ENCODE measurements around the gene PTPRG.

Gene PTPRG

DNA sequence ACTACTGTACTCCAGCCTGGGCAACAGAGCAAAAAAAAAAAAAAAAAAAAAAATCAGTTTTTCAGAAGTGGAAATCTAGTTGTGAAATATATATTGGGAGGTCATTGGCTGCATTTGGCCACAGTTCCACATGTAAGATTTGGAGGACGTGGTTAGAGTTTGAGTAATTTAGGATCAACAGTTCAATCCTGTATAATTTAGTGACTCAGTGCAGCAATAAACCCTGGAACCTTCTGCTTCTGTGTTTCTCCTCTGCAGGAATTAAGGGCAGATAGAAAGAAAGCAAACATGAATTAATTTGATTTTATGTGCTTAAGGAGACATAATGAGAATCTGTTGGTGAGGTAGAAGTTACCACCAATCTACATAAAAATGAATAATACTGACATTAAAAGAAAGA lies 347.0 kb downstream of the PTPRG start:
- DNase-seq: peak; percentile 64

DNA sequence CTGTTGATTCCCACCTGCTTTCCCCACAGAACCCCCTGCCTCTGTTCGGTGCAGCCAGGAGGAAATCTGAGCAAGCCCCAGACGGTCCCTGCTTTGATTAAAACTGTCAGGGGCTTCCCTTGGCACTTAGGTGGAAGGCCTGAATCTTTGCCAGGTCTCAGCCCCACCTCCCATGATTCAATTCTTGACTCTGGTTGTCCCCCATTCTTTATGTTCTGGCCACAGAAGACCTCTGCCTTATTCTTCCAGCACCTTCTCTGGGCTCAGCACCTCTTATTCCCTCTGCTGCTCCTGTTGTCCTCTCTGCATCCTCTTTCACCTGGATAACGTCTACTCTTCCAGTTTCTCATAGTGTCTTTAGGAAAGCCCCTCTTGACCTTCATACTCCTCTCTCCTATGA lies 349.4 kb downstream of the PTPRG start:
- DNase-seq: no peak

DNA sequence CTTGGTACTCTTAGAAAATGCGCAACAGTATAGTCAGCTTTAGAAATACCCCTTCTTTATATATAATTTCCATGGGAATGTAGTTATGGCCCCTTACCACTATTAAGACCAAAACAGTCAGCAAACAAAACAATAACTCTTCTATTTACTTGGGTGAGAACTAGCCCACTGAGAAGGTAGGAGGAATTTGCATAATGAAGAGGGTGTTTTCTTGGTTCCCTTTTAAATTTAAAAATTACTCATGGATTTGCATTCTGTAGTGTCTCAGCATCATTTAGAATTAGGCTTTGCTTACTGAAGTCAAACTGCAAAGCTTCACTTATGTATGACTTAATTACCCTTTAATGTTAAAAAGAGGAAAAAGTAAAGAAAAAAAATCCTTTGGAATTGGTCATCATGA lies 350.8 kb downstream of the PTPRG start:
- DNase-seq: no peak

DNA sequence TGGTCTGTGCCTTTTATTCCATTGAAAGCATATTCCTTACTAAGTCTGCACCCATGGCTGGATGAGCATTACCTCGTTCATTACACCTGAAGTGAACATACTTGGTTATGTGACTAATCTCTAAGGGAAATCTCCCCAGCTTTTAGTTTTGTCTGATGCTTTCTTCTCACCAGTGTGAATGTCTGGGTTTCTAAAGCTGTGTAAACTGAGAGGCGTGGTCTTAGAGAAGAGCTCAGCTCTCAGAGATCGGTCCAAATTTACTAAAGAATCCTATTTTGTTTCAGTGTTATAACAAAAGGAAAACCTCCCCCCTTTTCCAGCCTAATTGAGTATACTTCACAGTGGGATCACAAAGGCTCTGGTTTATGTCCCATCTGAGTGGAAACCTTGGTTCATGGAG lies 352.3 kb downstream of the PTPRG start:
- no peak for DNase-seq

DNA sequence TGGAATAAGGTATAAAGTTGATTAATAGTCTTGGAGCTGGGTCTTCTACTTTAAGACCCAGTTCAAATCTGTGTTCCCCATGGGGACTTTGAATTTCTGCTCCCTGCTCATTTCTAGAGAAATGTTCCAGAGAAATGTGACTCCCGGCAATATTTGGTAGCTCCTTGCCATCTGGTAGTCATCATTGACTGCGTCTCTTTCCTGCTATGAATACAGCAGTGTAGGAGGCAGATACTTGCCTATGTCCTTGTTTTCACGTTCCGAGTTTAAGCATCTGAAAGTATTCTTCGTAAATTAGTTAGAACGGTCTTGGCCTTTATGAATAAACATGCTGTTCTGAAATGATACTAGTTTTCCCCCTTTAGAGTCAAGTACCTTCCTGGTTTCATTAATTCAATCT lies 352.9 kb downstream of the PTPRG start:
- DNase-seq: peak; percentile 35

DNA sequence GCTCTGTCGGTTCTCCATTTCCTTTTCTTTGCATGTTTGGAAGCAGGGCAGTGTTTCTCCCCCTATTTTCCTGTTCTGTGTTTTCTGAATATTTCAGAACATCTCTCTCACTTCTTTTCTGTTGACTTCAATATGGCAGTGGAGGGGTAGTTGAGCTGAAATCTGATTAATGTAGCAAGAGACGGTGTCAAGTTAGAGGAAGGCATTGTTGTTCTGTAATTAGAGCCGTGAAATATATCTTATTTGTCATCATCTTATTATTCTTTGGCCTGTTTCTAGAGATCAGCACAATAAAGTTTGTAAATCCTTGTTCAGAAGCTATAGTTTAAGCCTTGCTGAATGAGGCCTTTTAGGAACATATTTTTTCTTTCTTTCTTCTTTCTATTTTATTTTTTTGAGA lies 353.9 kb downstream of the PTPRG start:
- no peak for DNase-seq

DNA sequence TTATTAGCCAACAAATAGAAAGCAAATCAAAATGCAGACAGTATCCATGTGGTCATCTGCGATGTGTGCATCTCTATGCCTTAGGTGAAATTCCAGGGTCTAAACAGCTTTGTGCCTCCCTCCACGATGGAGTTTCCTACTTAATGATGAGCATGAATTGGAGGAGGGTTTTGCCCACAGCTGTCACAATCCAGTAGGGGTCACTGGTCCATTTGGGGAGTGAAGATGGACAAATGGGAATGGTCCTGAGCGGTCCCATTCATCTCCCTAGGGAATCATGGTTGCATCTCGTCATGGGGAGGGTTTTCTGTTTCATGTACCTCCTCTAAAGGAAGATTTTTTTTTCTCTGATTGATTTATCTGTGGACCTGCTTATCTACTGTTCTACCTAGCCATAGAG lies 358.0 kb downstream of the PTPRG start:
- DNase-seq: no peak

DNA sequence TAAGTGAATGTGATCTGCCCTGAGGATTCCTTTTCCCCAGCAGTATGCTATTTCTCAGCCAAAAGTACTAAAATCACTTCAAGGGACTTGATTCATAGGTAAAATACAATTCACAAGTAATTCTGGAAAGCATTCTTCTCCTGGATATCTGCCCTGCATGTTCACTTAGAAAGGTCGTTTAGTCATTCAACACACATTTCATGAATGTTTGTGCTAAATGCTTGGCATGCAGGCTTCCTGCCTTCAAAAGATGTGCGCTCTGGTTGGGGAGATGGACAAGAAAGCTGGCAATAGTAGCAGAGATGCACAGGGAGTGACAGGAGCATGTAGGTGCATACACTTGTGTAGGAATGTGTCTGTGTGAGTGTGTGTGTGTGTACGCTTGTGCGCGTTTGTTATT lies 360.7 kb downstream of the PTPRG start:
- peak; percentile 25 for DNase-seq

DNA sequence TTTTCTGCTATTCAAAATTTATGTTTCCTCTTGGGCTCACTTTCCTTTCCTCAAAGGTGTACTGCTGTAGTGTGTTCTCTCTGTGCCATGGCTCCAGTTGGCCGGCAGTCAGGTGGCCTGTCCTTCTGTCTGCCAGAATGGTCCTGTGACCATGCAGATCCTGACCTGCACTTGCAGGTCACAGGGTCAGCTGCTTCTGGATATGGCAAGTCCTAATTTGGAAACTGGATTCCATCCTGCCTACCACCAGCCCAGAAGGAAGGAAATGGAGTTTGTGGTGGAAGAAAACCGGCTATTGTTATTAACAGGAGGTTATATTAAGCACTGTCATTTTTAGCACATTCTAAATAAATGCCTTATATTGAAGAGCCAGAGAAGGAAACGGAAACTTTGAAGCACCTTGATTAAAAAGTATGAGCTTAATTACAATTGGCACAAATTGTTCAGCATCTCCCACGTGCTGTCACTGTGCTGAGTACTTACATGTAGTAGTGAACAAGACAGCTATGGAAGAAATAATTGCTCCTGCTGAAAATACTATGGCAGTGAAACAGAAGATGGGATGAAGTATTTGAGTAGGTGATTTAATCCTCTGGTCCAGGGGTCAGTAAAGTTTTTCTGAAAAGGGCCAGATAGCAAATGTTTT lies 362.8 kb downstream of the PTPRG start:
- no peak for DNase-seq

DNA sequence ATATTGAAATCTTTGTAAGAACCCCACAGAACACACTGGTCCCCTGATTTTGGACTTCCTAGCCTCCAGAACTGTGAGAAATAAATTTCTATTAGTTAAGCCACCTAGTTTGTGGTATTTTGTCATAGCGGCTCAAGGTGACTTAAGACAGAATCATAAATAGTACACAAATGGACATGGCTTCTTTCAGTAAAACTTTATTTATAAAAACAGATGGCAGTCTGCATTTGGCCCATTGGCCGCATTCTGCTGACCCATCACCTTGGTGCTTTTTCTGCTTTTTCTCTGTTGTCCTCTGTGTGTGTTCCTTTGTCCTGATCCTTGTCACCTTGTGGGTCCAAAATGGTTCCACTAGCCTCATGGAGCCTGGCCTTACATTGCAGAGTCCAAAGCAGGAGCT lies 363.6 kb downstream of the PTPRG start:
- no peak for DNase-seq

DNA sequence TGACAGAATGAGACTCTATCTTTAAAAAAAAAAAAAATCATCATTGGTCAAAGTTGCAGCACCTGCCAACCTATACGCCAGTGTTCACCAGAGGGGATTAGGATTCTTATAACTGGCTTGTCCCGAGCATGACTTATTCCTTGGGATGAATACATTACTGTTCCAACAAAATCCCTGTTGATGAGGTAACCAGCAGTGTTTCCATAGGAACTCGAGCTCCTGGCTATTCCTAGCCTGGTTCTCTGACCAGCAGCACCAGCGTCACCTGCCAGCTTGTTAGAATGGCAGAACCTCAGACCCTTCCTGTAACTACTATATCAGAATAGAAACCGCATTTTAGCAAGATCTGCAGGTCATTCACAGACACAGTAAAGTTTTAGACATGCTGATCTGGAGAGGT lies 364.4 kb downstream of the PTPRG start:
- DNase-seq: no peak

DNA sequence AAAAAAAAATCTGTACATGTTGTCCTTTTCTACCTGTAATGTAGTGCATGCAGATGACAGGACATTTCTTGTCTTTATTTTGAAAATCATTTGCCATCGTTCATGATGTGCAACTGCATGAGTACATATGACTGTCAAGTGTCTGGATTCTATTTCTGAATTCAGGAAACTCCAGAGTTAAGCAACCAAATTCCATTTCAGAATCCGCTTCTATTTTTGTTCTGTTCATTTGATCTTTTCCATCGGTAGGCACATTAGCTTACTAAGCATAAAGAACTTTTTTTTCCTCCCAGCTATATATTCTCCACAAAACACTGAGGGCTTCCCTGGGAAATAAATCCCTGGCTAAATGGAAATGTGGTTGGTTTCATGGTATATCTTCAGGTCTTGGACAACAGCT lies 365.6 kb downstream of the PTPRG start:
- DNase-seq: peak; percentile 82

DNA sequence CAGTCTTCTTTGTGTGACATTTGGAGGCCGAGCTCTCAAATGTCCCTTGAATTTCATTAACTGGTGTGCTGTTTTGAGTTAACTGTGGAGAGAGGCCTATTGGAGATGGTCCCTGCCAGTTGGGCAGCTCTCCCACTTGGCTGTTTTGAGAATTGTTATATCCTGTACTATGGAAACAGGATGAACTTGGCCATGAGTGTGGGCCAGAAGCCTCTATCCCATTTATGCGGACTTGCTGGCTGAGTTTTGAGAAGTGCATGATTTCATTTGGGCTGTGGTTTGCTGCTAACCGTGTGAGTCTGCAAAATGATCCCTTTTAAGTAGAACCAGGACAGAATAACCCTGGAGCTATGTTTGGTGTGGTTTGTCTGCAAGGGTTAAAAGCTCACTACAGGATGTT lies 366.0 kb downstream of the PTPRG start:
- peak; percentile 96 for DNase-seq

DNA sequence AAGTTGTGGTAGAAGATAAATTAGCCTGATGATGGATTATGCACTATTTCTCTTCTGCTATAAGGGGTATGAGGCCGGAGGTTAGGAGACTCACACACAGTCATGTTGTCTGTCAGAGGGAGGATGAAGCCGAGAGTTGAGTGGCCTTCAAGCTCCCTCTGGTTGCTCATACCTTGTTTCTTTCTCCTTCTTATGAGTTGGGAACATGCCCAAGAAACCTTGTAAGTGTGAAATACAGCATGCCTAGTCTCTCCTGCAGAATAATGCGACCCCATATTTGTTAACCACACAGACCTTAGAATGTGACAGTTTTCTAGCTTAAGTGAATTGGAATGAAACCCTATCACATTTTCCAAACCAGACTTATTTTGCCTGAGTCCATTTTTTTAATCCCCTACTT lies 366.7 kb downstream of the PTPRG start:
- peak; percentile 53 for DNase-seq

DNA sequence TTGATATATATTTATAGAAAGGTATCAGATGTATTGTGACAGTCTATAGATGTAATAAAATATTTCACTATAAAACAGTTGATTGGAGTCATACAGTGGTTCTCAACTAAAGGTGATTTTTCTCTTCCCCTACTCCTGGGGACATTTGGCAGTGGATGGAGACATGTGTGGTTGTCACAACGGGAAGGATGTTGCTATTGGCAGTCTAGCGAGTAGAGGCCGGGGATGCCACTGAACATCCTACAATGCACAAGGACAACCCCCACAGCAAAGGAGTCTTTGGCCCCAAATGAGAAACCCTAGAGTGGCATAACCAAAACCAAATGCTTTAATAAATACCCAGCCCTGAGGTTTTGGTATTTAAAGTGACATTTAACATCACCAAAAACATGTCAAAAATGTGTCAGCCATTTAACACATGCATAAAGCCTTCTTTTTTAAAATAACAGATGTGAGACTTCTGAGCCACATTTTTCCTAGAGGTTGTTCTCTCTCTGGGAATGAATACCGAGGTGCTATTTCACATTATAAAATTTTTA lies 367.5 kb downstream of the PTPRG start:
- DNase-seq: peak; percentile 14

DNA sequence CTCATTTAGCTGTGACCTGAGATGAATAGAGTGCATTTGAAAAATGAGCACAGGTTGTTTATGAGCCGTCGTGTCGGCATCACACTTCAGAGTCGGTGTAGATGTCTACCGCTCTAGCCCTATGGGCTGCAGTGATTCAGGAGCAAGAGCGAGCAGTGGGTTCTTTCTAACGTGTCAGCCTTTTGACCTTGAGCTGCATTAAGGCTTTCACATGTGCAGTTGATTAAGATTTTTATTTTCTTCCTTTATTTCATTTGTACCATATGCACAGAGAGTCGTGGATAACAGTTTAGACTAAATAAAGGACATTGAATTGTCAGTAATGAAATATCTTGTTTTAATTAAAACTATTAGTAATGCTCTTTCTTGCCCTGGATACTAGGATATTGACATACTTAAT lies 368.2 kb downstream of the PTPRG start:
- DNase-seq: peak; percentile 39

DNA sequence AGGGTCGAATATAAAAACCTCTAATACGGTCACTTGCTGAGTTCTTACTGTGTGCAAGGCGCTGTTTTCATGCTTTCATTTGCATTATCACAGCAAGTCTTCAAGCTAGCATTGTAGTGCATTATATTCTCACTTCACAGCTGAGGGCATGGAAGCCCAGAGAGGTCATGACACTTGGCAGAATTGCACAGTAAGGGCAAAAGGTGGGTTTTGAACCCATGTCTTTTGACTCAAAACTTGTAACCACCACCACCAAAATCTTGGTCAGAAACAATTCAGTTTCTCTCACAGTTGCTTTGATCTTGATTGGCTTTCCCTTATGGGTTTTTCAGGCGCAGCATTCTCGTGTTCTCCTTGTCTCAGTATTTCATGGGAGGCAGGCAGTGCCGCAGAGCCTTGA lies 371.1 kb downstream of the PTPRG start:
- no peak for DNase-seq

DNA sequence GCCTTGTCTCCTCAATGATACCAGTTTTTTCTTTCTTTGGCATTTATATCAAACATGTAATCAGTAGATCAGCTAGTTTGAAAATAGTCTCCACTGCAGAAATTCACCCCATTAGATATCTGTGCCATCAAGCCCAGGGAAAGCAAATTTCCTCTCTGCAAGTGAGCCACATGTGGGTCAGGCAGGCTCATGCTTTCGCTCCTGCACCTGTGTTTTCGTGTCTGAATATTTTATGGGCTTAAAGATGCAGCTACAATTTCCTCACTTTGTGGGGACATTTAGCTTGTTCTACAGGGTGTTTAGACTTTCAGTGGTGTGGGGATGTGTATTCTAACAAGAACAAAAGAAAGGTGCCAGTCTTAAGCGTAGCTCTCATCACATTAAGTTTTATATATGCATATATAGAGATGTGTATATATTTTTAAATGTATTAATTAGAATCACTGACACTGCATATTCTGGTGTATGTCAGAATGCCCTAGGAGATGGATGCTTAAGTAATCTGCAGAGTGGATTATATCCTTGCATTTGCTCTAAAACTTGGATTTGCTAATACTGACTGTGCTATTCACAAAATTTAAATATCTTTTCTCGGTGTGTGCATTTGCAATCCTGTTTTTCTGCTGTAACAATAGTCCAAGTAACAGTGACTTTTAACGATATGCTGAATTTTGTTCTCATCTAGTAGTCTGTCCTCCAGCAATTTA lies 372.6 kb downstream of the PTPRG start:
- DNase-seq: no peak

DNA sequence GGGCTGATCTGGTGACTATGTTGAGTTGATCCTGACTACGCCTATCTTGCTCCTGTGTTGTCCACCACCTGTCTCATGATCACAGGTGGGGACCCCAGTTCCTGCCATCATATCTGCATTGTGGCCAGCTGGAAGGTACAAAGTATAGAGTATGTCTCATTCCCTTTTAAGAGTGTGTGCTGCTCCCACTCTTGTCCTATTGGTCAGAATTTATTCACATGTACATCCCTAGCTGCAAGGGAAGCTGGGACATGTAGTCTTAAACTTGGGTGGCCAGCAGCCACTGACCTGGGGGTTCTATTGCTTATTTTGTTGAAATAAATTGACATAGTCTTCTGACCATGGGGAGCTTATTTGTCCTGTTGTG lies 373.1 kb downstream of the PTPRG start:
- DNase-seq: no peak

DNA sequence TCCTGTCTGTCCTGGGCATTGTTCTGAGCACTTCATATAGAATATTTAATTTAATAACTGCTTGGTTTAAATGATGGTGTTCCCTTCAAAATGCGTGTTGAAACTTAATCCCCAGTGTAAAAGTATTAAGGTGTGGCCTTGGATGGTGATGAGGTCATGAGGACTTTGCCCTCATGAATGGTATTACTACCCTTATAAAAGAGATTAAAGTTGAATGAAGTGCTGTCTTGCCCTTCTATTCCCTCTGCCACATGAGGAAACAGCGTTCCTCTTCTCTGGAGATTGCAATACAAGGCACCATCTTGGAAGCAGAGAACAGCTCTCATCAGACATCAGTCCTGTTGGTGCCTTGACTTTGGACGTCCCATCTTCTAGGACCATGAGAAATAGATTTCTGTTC lies 374.4 kb downstream of the PTPRG start:
- DNase-seq: no peak

DNA sequence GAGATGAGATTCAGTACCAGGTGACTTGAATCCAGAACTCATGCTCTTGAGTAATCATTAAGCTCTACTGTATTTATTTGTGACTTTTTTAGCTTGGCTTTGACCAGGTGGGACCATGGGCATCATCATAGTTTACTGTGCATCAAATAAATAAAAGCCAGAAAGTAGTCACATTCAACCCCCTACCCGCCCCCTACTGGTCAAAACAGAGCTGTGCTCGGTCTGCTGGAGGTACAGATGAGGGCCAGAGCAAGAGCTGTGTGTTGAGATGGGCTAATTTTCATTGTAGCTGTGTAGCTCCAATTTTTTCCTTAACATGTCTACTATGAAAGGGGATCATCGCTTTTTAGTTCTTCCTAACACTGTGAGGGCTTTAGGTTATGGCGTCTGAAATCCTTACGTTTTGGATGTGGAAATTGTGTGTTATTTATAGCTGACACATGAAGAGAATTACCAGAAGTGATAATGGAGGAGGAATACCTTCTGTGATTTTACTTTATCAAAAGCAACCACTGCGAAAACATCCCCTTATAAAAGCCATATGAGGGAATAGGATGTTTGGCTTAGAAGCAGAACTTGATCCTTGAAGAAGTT lies 375.1 kb downstream of the PTPRG start:
- peak; percentile 16 for DNase-seq

DNA sequence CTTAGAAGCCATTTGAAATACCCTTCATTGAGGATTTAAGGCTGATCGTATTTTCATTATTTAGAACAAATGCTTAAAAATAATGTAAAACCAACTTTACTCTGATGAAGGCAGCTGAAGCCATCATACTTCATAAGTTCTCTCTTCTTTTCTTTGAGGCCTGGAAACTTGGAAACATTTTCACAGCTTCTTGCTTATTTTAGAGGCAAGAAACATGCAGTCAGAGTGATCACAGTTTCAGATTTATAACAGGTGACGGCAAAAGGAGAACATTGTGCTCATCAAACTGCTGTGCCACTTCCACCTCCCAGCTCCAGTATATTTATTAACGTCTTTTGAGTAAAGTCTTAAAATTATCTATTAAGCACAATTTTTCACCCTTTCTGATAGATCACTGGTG lies 376.1 kb downstream of the PTPRG start:
- DNase-seq: no peak

DNA sequence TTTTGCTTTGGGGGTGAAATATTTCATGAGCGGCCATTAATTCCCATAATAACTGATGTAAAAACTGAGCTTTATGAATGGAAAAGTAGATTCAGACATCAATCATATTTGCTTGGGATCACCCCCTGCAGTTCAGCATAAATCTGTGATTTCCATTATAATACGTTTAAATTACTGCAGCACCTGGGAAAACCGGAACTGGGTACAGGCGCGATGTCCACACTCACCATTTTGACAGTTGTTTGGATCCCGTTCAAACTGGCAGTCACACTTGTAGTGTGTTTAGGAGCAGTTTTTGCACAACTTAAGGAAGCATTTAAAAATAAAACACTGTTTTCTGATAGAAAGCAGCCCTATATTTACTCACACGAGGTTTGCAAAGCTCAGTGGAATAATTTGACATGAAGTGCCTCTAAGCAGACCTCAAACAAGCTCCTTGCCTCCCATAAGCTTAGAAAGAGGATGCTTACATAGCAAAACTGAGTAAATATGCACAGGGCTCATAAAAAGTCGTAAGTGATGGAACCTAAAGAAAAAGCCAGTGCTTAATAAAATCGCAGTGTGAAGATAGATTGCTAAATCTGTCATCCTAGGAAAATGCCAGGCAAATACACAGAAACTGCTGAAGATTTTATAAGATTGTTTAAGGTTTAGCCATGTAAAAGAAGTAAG lies 377.6 kb downstream of the PTPRG start:
- no peak for DNase-seq

DNA sequence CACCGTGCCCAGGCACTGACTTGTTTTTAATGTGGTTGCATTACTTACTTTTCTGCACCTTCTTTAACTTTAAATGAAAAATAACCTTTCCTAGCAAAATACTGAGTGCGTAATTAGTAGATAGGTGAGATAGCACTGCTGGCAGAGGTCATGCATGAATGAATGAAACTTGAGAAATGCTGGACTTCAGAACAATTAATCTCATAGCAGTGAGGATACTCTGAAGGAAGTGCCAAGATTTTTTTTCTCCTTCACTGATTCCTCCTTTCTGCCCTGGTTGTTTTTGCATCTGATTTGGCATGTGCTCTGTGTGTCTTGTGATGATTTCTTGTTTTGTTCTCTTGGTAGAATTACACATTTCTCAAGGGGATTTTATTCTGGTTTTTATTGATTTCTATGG lies 378.9 kb downstream of the PTPRG start:
- DNase-seq: no peak

Data from fibroblast of upper back skin (primary cell).